ENCODE measurements around the gene TOP3B.

GRCh38 chr22:21945453-21946261 is 36.9 kb downstream of the TOP3B start:
- TF ChIP-seq CTCF (IDR thresholded peaks at IDR 0.05), result no peak
- no peak for TF ChIP-seq SIN3A (IDR thresholded peaks at IDR 0.05; ENCODE audit: borderline replicate concordance, insufficient read depth, low read depth, low read length)
- no peak for TF ChIP-seq POLR2AphosphoS5 (IDR thresholded peaks at IDR 0.05; ENCODE audit: low read depth, low read length)
